IMR-90 (cell line): Measurements from ENCODE around the gene IL18BP. TPM values are rescaled to one million over a fixed set of nuclear protein-coding genes. Genes with fewer than 3 reads are reported as not detected.

Experiments used
- ATAC-seq: fragments of 200-7000 bp; cut with Tn5 transposase; 2 replicates; pipeline ENCODE4 v1.9.1; 2020; ENCODE audit warnings: low read depth, mild to moderate bottlenecking, moderate library complexity
- BruUV-seq: library from RNA; stranded (reverse); fragments of 400-500 nt; replicated peaks from 2 replicates; lab custom pipeline; 2021; lab: Mats Ljungman, UMichigan
- CTCF ChIA-PET: fragments of 300-600 bp; formaldehyde crosslinking; extraction: SDS; loops from one replicate; lab custom pipeline; 2021; ENCODE audit warnings: antibody characterized with exemption; lab: Yijun Ruan, JAX
- POLR2A ChIA-PET: fragments of 300-600 bp; sonication (Branson Sonifier 250); formaldehyde crosslinking; loops from one replicate; lab custom pipeline; 2022; ENCODE audit warnings: antibody characterized with exemption; ENCODE audit not compliant: unreplicated experiment; lab: Charles Lee
- DNase-seq: peaks from one replicate; pipeline ENCODE4 v3.0.0; 2013
- H2AFZ ChIP-seq: replicated peaks from 2 replicates; pipeline ENCODE3; 2013; ENCODE audit warnings: low read length, mild to moderate bottlenecking; ENCODE audit not compliant: poor library complexity
- H2AK5ac ChIP-seq: 2 replicates; pipeline ENCODE4 v1.6.1; 2013; ENCODE audit warnings: low read depth, low read length, inconsistent platforms
- H2AK9ac ChIP-seq: replicated peaks from 2 replicates; pipeline ENCODE3; 2013; ENCODE audit warnings: mild to moderate bottlenecking, low read depth, low read length, moderate library complexity; ENCODE audit not compliant: poor library complexity
- H2BK120ac ChIP-seq: 2 replicates; pipeline ENCODE4 v1.6.1; 2013; ENCODE audit warnings: low read depth, low read length, inconsistent platforms
- H2BK15ac ChIP-seq: 3 replicates; pipeline ENCODE4 v1.6.1; 2013; ENCODE audit warnings: low read depth, low read length, inconsistent platforms
- H2BK20ac ChIP-seq: 2 replicates; pipeline ENCODE4 v1.6.1; 2013; ENCODE audit warnings: low read depth, mild to moderate bottlenecking, inconsistent platforms, low read length, moderate library complexity
- H2BK5ac ChIP-seq: 2 replicates; pipeline ENCODE4 v1.6.1; 2013; ENCODE audit warnings: mild to moderate bottlenecking, low read depth, low read length, inconsistent platforms; ENCODE audit not compliant: poor library complexity, severe bottlenecking
- H3K14ac ChIP-seq: replicated peaks from 2 replicates; pipeline ENCODE4 v1.6.1; 2013; ENCODE audit warnings: low read depth, low read length, inconsistent platforms
- H3K18ac ChIP-seq: 2 replicates; pipeline ENCODE4 v1.6.1; 2013; ENCODE audit warnings: low read depth, low read length, control low read depth
- H3K23ac ChIP-seq: 2 replicates; pipeline ENCODE4 v1.6.1; 2013; ENCODE audit warnings: low read depth, low read length, inconsistent platforms
- H3K27ac ChIP-seq: 2 replicates; pipeline ENCODE4 v1.5.1; 2013; ENCODE audit warnings: mild to moderate bottlenecking, control low read depth, low read length; ENCODE audit not compliant: insufficient read depth
- H3K27me3 ChIP-seq: 2 replicates; pipeline ENCODE4 v1.6.1; 2013; ENCODE audit warnings: low read length; ENCODE audit not compliant: control insufficient read depth, insufficient read depth
- H3K36me3 ChIP-seq: 2 replicates; pipeline ENCODE4 v1.6.1; 2013; ENCODE audit warnings: low read length, mixed read lengths; ENCODE audit not compliant: control insufficient read depth, insufficient read depth
- H3K4ac ChIP-seq: 2 replicates; pipeline ENCODE4 v1.6.1; 2013; ENCODE audit warnings: low read depth, low read length, inconsistent platforms
- H3K4me1 ChIP-seq: 2 replicates; pipeline ENCODE4 v1.6.1; 2013; ENCODE audit warnings: low read length, mixed read lengths; ENCODE audit not compliant: control insufficient read depth, insufficient read depth
- H3K4me2 ChIP-seq: 2 replicates; pipeline ENCODE4 v1.6.1; 2013; ENCODE audit warnings: low read depth, mild to moderate bottlenecking, control low read depth, low read length, moderate library complexity
- H3K4me3 ChIP-seq: 2 replicates; pipeline ENCODE4 v1.5.1; 2013; ENCODE audit warnings: low read depth, mild to moderate bottlenecking, control low read depth, low read length, moderate library complexity; ENCODE audit not compliant: insufficient read depth
- H3K56ac ChIP-seq: 2 replicates; pipeline ENCODE4 v1.6.1; 2013; ENCODE audit warnings: low read length, inconsistent platforms; ENCODE audit not compliant: insufficient read depth; ENCODE audit errors: extremely low read depth
- H3K79me1 ChIP-seq, 2 experiments: 2 replicates each; pipeline ENCODE4 v1.6.1; 2013; ENCODE audit warnings: low read length in 2 of 2, inconsistent platforms in 1 of 2, low read depth in 1 of 2
- H3K9ac ChIP-seq: 2 replicates; pipeline ENCODE4 v1.6.1; 2013; ENCODE audit warnings: low read depth, low read length, control low read depth
- H3K9me1 ChIP-seq: 2 replicates; pipeline ENCODE4 v1.6.1; 2013; ENCODE audit warnings: low read length, inconsistent platforms; ENCODE audit not compliant: insufficient read depth
- H3K9me3 ChIP-seq: 2 replicates; pipeline ENCODE4 v1.6.1; 2013; ENCODE audit warnings: low read length; ENCODE audit not compliant: control insufficient read depth, insufficient read depth
- H4K20me1 ChIP-seq: 2 replicates; pipeline ENCODE4 v1.6.1; 2013; ENCODE audit warnings: low read length, inconsistent platforms; ENCODE audit not compliant: insufficient read depth
- H4K5ac ChIP-seq: 2 replicates; pipeline ENCODE4 v1.6.1; 2013; ENCODE audit warnings: mild to moderate bottlenecking, low read depth, low read length, control low read depth
- H4K8ac ChIP-seq, 2 experiments: 2 replicates each; pipeline ENCODE4 v1.6.1; 2013; ENCODE audit warnings: low read depth in 2 of 2, low read length in 2 of 2, control low read depth in 1 of 2, inconsistent platforms in 1 of 2
- H4K91ac ChIP-seq: 2 replicates; pipeline ENCODE4 v1.6.1; 2013; ENCODE audit warnings: low read depth, low read length, inconsistent platforms; ENCODE audit not compliant: insufficient read depth
- BHLHE40 ChIP-seq: fragments of 150-350 bp; IDR thresholded peaks from 2 replicates; pipeline ENCODE4 v1.6.1; 2016; ENCODE audit warnings: mild to moderate bottlenecking, low read depth, low read length
- CEBPB ChIP-seq: IDR thresholded peaks from 2 replicates; pipeline ENCODE4 v1.6.1; 2012; ENCODE audit warnings: low read depth, low read length, improper control_type of control experiment
- CHD1 ChIP-seq: IDR thresholded peaks from 2 replicates; pipeline ENCODE4 v1.6.1; 2012; ENCODE audit warnings: low read depth, low read length, improper control_type of control experiment
- FOS ChIP-seq: fragments of 150-350 bp; IDR thresholded peaks from 2 replicates; pipeline ENCODE4 v1.6.1; 2016; ENCODE audit warnings: low read depth, low read length
- MAFK ChIP-seq: IDR thresholded peaks from 2 replicates; pipeline ENCODE4 v1.6.1; 2012; ENCODE audit warnings: low read depth, low read length, improper control_type of control experiment
- MAZ ChIP-seq: IDR thresholded peaks from 2 replicates; pipeline ENCODE4 v1.6.1; 2012; ENCODE audit warnings: low read depth, mild to moderate bottlenecking, low read length, improper control_type of control experiment, moderate library complexity, borderline replicate concordance
- MXI1 ChIP-seq: IDR thresholded peaks from 2 replicates; pipeline ENCODE4 v1.6.1; 2012; ENCODE audit warnings: low read depth, mild to moderate bottlenecking, low read length, moderate library complexity, borderline replicate concordance
- NFE2L2 ChIP-seq: fragments of 150-350 bp; IDR thresholded peaks from 2 replicates; pipeline ENCODE4 v1.6.1; 2016; ENCODE audit warnings: low read depth, mild to moderate bottlenecking, low read length
- RAD21 ChIP-seq: IDR thresholded peaks from 2 replicates; pipeline ENCODE4 v1.6.1; 2012; ENCODE audit warnings: low read length, improper control_type of control experiment
- RCOR1 ChIP-seq: IDR thresholded peaks from 2 replicates; pipeline ENCODE4 v1.6.1; 2012; ENCODE audit warnings: mild to moderate bottlenecking, low read length, improper control_type of control experiment; ENCODE audit not compliant: insufficient replicate concordance
- RFX5 ChIP-seq: IDR thresholded peaks from 2 replicates; pipeline ENCODE4 v1.8.0; 2012; ENCODE audit warnings: low read depth, mild to moderate bottlenecking, low read length, moderate library complexity
- SMC3 ChIP-seq: fragments of 150-350 bp; IDR thresholded peaks from 2 replicates; pipeline ENCODE4 v1.6.1; 2016; ENCODE audit warnings: low read depth, mild to moderate bottlenecking, antibody characterized with exemption, low read length, moderate library complexity
- WGBS, 2 experiments: methylation state at CpG; one replicate each; pipeline versions ENCODE4 v1.1.5 to v1.1.7; 2013; ENCODE audit warnings: missing lambda C conversion rate in 2 of 2; ENCODE audit not compliant: insufficient read length in 1 of 2; ENCODE audit errors: extremely low coverage in 2 of 2; 5-methylcytosine and 5-hydroxymethylcytosine counted together
- dilution Hi-C: fragments of 300-500 bp; cut with HindIII; formaldehyde crosslinking; loops from one replicate; pipeline ENCODE4 v1.14.3; 2018; ENCODE audit warnings: low sequenced_read_pairs; ENCODE audit not compliant: unreplicated experiment
- in situ Hi-C: fragments of 300-500 bp; cut with MboI; formaldehyde crosslinking; loops from 3 replicates; pipeline ENCODE4 v1.14.3; 2019; ENCODE audit warnings: low sequenced_read_pairs, inconsistent platforms, mixed read lengths
- intact Hi-C: fragments of 100-400 bp; cut with micrococcal nuclease; formaldehyde crosslinking; loops from 2 replicates; pipeline ENCODE4 v1.10.0; 2022
- polyA plus RNA-seq, 3 experiments: library from polyadenylated mRNA; depleted of rRNA; stranded (reverse); fragments of >200 nt; gene quantifications; 2 replicates each; pipeline ENCODE4 v1.2.3, GENCODE V29; 2012; ENCODE audit warnings: low replicate concordance in 1 of 3
- total RNA-seq: library from RNA; depleted of rRNA; stranded (reverse); fragments of >200 nt; gene quantifications from 2 replicates; pipeline ENCODE4 v1.2.3, GENCODE V29; 2012
- TF ChIP-seq, protein P1 (sequence below): fragments of 150-350 bp; IDR thresholded peaks from 2 replicates; pipeline ENCODE4 v1.6.1; 2016; ENCODE audit warnings: low read depth, mild to moderate bottlenecking, low read length, moderate library complexity, borderline replicate concordance
- TF ChIP-seq, protein P2 (sequence below): fragments of 150-350 bp; IDR thresholded peaks from 2 replicates; pipeline ENCODE4 v1.6.1; 2017; ENCODE audit warnings: mild to moderate bottlenecking, antibody characterized with exemption, low read length, low read depth

Gene IL18BP
- total and polyA plus RNA-seq, 2 of the 4 experiments (the other 2 are of a cell fraction) = 0.90 to 3.2 TPM

DNA sequence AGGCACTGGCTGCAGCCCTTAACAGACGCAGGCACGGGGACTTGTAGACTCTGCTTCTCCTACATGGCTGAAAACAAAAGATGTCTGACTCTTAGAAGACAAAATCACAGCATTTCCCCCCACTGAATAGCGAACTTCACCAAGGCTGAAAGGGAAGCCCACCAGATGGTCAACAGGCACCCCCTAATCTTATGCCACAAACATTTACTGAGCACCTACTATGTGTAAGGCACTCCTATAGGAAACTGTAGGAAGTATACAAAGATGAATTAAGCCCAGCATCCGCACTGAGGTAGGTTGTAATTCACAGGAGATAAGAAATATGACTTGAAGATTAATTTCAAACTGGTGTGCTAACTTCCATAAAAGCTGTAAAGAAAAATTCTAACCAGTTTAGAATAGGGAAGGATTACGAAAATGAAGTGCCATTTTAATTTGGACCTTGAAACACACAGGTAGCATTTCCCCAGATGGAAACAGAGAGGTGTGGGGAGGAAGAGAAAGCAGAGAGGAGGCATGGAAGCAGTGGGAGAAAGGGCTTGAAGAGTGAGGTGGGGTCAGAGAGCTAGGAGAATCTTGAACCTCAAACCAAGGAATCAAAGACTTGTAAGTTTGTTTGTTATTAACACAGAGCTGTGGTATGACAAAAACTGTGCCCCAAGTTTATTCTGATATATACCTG lies 43.5 kb downstream of the IL18BP start (continued):
- TF ChIP-seq RCOR1 (no peak), MAZ (no peak), NFE2L2 (no peak)
- TF ChIP-seq, protein P1, sequence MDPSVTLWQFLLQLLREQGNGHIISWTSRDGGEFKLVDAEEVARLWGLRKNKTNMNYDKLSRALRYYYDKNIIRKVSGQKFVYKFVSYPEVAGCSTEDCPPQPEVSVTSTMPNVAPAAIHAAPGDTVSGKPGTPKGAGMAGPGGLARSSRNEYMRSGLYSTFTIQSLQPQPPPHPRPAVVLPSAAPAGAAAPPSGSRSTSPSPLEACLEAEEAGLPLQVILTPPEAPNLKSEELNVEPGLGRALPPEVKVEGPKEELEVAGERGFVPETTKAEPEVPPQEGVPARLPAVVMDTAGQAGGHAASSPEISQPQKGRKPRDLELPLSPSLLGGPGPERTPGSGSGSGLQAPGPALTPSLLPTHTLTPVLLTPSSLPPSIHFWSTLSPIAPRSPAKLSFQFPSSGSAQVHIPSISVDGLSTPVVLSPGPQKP = no peak

DNA sequence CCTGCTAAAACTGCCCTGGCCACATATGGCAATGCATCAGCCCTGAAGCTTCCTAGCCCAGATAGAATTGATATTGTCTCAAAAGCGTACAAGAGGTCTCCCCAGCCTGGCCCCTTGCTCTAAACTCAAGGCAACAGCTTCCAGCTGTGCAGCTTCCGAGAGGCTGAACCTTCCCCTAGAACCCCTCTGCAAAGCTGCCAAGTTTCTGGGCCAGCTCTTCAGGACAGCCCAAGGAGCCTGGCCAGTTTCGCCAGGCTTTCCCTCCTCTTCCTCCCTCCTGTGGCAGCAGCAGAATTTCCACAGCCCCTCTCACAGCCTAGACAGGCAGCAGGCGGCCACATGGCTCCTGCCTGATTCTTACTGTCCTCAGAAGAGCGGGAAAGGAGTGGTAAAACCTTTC lies 47.1 kb downstream of the IL18BP start:
- ATAC-seq (no peak), DNase-seq (no peak)
- no peak overlapping the region for H3K4me3 ChIP-seq
- 100% methylated on average over 1 of the region's 5 CpGs; no CpG with 5 or more reads in 1 of the 2 experiments for WGBS, 2 experiments
- ChIA-PET CTCF (no interaction called here), POLR2A (no interaction called here)
- intact Hi-C loops (no loop called here), in situ Hi-C loops (no loop called here), dilution Hi-C loops (no loop called here)
- H3K79me1 ChIP-seq = peaks cover 34 to 79% of the 10 kb centered on the region in 2 experiments
- no peak overlapping the region for H3K23ac ChIP-seq
- H2BK120ac ChIP-seq = no peak overlapping the region
- H3K9ac ChIP-seq = no peak overlapping the region
- peaks cover 3% of the 10 kb centered on the region for H3K4me1 ChIP-seq
- H3K4ac ChIP-seq = no peak overlapping the region
- no peak overlapping the region for H3K18ac ChIP-seq
- no peak overlapping the region for H2AK9ac ChIP-seq
- H4K5ac ChIP-seq = no peak overlapping the region
- H3K36me3 ChIP-seq = no peaks in the 10 kb centered on the region; the same call in 1 of the 2 replicates
- no peak overlapping the region for H4K8ac ChIP-seq
- no peak overlapping the region for H3K27ac ChIP-seq
- no peak overlapping the region for H3K56ac ChIP-seq
- H2AFZ ChIP-seq = no peak overlapping the region
- no peak overlapping the region for H3K14ac ChIP-seq
- no peaks in the 10 kb centered on the region for H3K9me3 ChIP-seq
- no TSS peak for BruUV-seq
- no peak overlapping the region for H2BK15ac ChIP-seq
- H2BK5ac ChIP-seq = no peak overlapping the region
- no peaks in the 10 kb centered on the region for H3K27me3 ChIP-seq
- no peak overlapping the region for H3K4me2 ChIP-seq
- no peak overlapping the region for H2BK20ac ChIP-seq
- H4K20me1 ChIP-seq = no peaks in the 10 kb centered on the region
- H3K9me1 ChIP-seq = peaks cover 9% of the 10 kb centered on the region; the same call in 1 of the 2 replicates
- no peak overlapping the region for H4K91ac ChIP-seq
- H2AK5ac ChIP-seq = no peak overlapping the region
- TF ChIP-seq FOS = no peak
- TF ChIP-seq BHLHE40 = no peak
- TF ChIP-seq CEBPB = no peak
- no peak for TF ChIP-seq CHD1
- TF ChIP-seq, protein P2, sequence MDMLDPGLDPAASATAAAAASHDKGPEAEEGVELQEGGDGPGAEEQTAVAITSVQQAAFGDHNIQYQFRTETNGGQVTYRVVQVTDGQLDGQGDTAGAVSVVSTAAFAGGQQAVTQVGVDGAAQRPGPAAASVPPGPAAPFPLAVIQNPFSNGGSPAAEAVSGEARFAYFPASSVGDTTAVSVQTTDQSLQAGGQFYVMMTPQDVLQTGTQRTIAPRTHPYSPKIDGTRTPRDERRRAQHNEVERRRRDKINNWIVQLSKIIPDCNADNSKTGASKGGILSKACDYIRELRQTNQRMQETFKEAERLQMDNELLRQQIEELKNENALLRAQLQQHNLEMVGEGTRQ = no peak
- no peak for TF ChIP-seq MXI1
- no peak for TF ChIP-seq RAD21
- TF ChIP-seq RFX5 = no peak
- no peak for TF ChIP-seq MAFK
- TF ChIP-seq SMC3 = no peak
- TF ChIP-seq, protein P1 = no peak
